ENCODE data around the gene WDFY2. TPM values are rescaled to one million over a fixed set of nuclear protein-coding genes. Genes with fewer than 3 reads are reported as not detected.

The WDFY2 gene, protein sequence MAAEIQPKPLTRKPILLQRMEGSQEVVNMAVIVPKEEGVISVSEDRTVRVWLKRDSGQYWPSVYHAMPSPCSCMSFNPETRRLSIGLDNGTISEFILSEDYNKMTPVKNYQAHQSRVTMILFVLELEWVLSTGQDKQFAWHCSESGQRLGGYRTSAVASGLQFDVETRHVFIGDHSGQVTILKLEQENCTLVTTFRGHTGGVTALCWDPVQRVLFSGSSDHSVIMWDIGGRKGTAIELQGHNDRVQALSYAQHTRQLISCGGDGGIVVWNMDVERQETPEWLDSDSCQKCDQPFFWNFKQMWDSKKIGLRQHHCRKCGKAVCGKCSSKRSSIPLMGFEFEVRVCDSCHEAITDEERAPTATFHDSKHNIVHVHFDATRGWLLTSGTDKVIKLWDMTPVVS
- 10 to 100 TPM; 12.9 to 23.2 (median 17.1) TPM for total RNA-seq

DNA sequence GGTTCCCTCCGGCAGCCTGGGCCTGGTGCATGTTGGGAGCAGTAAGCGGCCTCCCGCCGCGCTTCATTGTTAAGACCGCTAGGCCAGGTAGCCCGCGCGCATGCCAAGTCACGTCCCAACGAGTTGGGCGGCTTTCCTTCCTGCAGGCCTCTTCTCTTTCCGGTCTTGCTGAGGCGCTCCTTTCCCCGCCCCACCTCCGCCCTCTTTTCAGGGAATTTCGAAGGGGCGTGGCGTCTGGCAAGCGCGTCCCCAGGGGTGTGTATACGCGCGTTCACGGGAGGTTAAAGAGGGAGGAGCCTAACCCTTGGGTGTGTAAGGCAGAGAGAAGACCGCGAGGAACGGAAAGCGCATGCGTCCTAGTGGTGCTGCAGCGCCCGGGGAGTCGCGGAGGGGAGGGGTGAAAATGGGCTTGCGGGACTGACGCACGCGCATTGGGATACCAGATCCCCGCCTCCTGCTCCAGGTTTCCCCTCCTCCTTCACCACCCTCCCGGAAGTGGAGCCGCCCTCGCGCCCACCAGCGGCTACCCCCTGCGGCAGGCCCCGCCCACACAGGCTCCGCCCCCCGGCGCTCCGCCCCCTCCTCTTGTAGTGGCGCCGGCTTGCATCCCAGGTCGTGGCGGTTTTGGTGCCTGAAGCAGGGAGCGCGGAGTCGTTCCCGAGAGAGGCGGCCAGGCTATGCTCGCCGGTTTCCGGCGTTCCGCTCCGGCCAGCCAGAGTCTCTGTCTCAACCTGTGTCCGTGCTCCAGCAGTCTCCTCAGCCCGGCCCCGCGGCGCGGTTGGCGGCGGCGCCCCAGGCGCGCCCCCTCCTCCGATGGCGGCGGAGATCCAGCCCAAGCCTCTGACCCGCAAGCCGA, at the start of gene WDFY2:
TSS of gene WDFY2 (plus strand) at position 588 of the 856 bp plus-strand sequence. CDS start at position 814, 226 bp downstream.
- WGBS, 2 donors = 0 to 1% methylated on average over 50 to 78 of the region's 81 CpGs
- TF ChIP-seq, protein P1, sequence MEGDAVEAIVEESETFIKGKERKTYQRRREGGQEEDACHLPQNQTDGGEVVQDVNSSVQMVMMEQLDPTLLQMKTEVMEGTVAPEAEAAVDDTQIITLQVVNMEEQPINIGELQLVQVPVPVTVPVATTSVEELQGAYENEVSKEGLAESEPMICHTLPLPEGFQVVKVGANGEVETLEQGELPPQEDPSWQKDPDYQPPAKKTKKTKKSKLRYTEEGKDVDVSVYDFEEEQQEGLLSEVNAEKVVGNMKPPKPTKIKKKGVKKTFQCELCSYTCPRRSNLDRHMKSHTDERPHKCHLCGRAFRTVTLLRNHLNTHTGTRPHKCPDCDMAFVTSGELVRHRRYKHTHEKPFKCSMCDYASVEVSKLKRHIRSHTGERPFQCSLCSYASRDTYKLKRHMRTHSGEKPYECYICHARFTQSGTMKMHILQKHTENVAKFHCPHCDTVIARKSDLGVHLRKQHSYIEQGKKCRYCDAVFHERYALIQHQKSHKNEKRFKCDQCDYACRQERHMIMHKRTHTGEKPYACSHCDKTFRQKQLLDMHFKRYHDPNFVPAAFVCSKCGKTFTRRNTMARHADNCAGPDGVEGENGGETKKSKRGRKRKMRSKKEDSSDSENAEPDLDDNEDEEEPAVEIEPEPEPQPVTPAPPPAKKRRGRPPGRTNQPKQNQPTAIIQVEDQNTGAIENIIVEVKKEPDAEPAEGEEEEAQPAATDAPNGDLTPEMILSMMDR (IDR thresholded peaks at IDR 0.05) = peak in 3 of 5 experiments; percentile 34 to 42 (median 36)
- TF ChIP-seq EP300 (IDR thresholded peaks at IDR 0.05) (peak; percentile 78 to 82), POLR2A (IDR thresholded peaks at IDR 0.05) (peak; percentile 64 to 92)
- peak; percentile 100 for DNase-seq (ENCODE audit: low spot score in 2 of 2)
- H3K27ac ChIP-seq = peak within 1 kb of the TSS; percentile 90 to 96 (median 92)
- peaks cover 0 to 42% (median 8%) of the 10 kb centered on the region in 4 donors for H3K4me1 ChIP-seq
- peak within 1 kb of the TSS; percentile 89 to 99 (median 92) for H3K4me3 ChIP-seq
- no peaks in the 10 kb centered on the region for H3K9me3 ChIP-seq
- no peaks in the 10 kb centered on the region for H3K27me3 ChIP-seq
- H3K36me3 ChIP-seq = no peaks in the 10 kb centered on the region

DNA sequence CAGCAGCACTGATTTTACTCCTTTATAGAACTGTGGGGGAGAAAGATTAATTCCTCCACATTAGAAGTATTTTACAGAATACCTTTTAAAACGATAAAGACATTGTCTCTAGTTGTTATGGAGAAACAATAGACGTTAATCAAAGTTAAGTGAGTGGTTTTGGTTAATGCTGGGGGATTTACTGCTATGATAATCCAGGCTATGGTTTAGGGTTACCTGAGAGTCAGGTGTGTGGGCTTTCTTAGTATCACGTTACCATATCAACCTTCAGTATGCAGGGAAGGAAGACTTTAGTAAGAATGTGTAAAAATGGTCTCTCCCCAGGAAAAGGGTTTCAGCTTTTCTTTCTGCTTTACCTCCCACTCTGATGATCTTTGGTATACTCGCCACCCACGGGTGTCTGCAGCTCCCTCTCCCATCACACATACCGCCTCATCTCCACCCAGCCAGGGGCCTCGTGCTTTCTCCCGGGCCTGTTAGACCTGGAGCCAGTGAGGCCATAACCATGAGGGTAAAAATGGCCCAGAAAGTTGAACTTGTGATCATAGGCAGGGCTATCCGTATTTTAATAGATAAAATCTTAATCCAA, 45.6 kb upstream of the WDFY2 start:
- WGBS, 2 donors = 66 to 67% methylated on average over 9 of the region's 9 CpGs

DNA sequence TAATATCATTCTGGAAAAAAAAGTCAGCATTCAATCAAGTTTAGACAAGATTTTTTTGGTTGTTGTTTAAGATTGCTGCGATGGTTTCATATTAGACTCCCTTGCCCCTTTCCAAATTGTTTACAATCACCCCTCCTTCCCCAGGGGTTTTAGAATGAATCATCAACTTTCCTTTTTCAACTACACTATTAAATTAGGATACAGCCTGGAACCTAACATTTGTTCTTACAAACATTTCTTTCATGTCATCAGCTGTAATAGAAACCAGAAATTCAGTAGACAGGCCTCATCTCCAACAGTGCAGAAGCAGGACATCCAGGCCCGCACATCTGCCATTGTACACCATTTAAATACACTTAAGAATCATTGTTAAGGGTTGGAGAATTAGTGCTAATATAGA, 44.4 kb upstream of the WDFY2 start:
- Histone ChIP-seq H3K36me3 (no peaks in the 10 kb centered on the region), H3K27ac (peak overlapping the region in 2 of 4 donors; percentile 26 to 46), H3K9me3 (no peaks in the 10 kb centered on the region), H3K27me3 (no peaks in the 10 kb centered on the region), H3K4me1 (peaks cover 0 to 19% (median 0%) of the 10 kb centered on the region in 4 donors), H3K4me3 (no peak overlapping the region)
- no peak for DNase-seq (ENCODE audit: low spot score in 2 of 2)
- WGBS, 2 donors = 39 to 57% methylated on average over 2 of the region's 2 CpGs
- no peak for TF ChIP-seq EP300 (IDR thresholded peaks at IDR 0.05)
- TF ChIP-seq POLR2A (IDR thresholded peaks at IDR 0.05) = no peak
- TF ChIP-seq, protein P1 (IDR thresholded peaks at IDR 0.05) = no peak

More for the DNA sequence above, 45.6 kb upstream of the WDFY2 start:
- Histone ChIP-seq H3K4me1 (peaks cover 0 to 25% (median 0%) of the 10 kb centered on the region in 4 donors), H3K36me3 (no peaks in the 10 kb centered on the region), H3K27me3 (no peaks in the 10 kb centered on the region), H3K9me3 (no peaks in the 10 kb centered on the region), H3K4me3 (no peak overlapping the region), H3K27ac (peak overlapping the region in 1 of 4 donors; percentile 1)
- no peak for DNase-seq (ENCODE audit: low spot score in 2 of 2)
- TF ChIP-seq, protein P1 (IDR thresholded peaks at IDR 0.05) = no peak
- TF ChIP-seq EP300 (IDR thresholded peaks at IDR 0.05) (no peak), POLR2A (IDR thresholded peaks at IDR 0.05) (no peak)

DNA sequence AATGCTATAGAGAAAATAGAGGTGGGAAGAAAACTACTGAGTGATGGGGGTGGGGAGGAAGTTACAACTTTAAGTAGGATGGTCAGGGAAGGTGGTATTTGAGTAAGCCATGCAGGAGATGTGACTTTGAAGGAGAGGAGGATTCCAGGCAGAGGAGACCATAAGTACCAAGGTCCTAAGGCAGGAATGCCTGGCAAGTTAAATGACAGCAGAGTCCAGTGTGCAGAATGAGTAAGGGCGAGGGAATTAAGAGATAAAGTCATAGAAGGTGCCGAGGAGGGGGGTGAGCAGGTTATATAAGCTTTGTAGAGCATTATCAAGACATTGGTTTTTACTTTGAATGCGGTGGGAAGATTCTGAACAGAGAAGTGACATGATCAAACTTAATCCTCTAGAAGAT, 43.2 kb upstream of the WDFY2 start:
- H3K4me1 ChIP-seq = peaks cover 0 to 19% (median 0%) of the 10 kb centered on the region in 4 donors

More for the DNA sequence above, 43.2 kb upstream of the WDFY2 start:
- TF ChIP-seq POLR2A (IDR thresholded peaks at IDR 0.05) (no peak), EP300 (IDR thresholded peaks at IDR 0.05) (no peak)
- TF ChIP-seq, protein P1 (IDR thresholded peaks at IDR 0.05) = no peak
- Histone ChIP-seq H3K27ac (no peak overlapping the region), H3K4me3 (no peak overlapping the region), H3K36me3 (no peaks in the 10 kb centered on the region), H3K9me3 (no peaks in the 10 kb centered on the region), H3K27me3 (no peaks in the 10 kb centered on the region)
- DNase-seq (ENCODE audit: low spot score in 2 of 2) = no peak
- 84 to 87% methylated on average over 3 of the region's 3 CpGs for whole genome bisulfite sequencing, 2 donors

All from tibial nerve (tissue), 4 donors.